AG04450 (cell line): ENCODE data around the gene CARF. TPM values are rescaled to one million over a fixed set of nuclear protein-coding genes. Genes with fewer than 3 reads are reported as not detected.
A peak's percentile ranks its signal among the peaks of the same experiment; 100 is the strongest.

Experiments
- CTCF ChIA-PET: fragments of 300-600, 350-600 bp; formaldehyde crosslinking; extraction: SDS; loops from one replicate; lab custom pipeline; 2022; ENCODE audit warnings: antibody characterized with exemption, inconsistent platforms; lab: Charles Lee
- POLR2A ChIA-PET: fragments of 350-600 bp; formaldehyde crosslinking; extraction: SDS; loops from one replicate; lab custom pipeline; 2021; ENCODE audit warnings: antibody characterized with exemption, inconsistent platforms; lab: Yijun Ruan, JAX
- DNase-seq: peaks from one replicate; pipeline ENCODE4 v3.0.0-alpha.2; 2011; ENCODE audit warnings: low read depth, low spot score
- H3K27ac ChIP-seq: one replicate; pipeline ENCODE4 v1.5.1; 2012; ENCODE audit warnings: low read depth, low read length, control low read depth
- H3K27me3 ChIP-seq: one replicate; pipeline ENCODE4 v1.6.0; 2012; ENCODE audit warnings: low read length; ENCODE audit not compliant: control insufficient read depth, insufficient read depth
- H3K4me3 ChIP-seq: 2 replicates; pipeline ENCODE4 v1.5.1; 2011; ENCODE audit warnings: mild to moderate bottlenecking, low read depth, low read length, control low read depth
- H3K9me3 ChIP-seq: 2 replicates; pipeline ENCODE4 v1.5.1; 2012; ENCODE audit warnings: low read length; ENCODE audit not compliant: control insufficient read depth, insufficient read depth
- polyA minus RNA-seq: library from RNA; depleted of rRNA, polyadenylated mRNA; stranded (reverse); fragments of >200 nt; gene quantifications from 2 replicates; pipeline ENCODE4 v1.2.3, GENCODE V29; 2011; rRNA and poly(A)+ RNA removed
- polyA plus RNA-seq: library from polyadenylated mRNA; depleted of rRNA; stranded (reverse); fragments of >200 nt; gene quantifications from 2 replicates; pipeline ENCODE4 v1.2.3, GENCODE V29; 2011; rRNA removed
- TF ChIP-seq, protein P1 (sequence below): IDR thresholded peaks from 2 replicates; pipeline ENCODE4 v1.5.1; 2011; ENCODE audit warnings: low read depth, low read length, control low read depth, inconsistent platforms

CARF gene, protein sequence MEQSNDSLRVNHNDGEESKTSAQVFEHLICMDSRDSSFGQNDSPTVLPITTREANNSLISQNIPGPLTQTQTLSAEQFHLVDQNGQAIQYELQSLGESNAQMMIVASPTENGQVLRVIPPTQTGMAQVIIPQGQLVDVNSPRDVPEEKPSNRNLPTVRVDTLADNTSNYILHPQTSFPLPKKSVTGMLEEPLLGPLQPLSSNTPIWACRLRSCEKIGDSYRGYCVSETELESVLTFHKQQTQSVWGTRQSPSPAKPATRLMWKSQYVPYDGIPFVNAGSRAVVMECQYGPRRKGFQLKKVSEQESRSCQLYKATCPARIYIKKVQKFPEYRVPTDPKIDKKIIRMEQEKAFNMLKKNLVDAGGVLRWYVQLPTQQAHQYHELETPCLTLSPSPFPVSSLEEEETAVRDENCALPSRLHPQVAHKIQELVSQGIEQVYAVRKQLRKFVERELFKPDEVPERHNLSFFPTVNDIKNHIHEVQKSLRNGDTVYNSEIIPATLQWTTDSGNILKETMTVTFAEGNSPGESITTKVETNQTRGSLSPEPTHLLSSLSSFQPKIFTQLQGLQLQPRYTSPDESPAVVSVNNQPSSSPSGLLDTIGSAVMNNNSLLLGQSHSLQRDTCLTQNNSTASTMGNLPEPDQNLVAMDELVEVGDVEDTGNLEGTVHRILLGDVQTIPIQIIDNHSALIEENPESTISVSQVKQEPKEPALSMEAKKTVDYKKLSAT
- polyA plus RNA-seq (6.2 and 7.5 TPM in 2 replicates), polyA minus RNA-seq (4.1 and 6.0 TPM in 2 replicates)

DNA sequence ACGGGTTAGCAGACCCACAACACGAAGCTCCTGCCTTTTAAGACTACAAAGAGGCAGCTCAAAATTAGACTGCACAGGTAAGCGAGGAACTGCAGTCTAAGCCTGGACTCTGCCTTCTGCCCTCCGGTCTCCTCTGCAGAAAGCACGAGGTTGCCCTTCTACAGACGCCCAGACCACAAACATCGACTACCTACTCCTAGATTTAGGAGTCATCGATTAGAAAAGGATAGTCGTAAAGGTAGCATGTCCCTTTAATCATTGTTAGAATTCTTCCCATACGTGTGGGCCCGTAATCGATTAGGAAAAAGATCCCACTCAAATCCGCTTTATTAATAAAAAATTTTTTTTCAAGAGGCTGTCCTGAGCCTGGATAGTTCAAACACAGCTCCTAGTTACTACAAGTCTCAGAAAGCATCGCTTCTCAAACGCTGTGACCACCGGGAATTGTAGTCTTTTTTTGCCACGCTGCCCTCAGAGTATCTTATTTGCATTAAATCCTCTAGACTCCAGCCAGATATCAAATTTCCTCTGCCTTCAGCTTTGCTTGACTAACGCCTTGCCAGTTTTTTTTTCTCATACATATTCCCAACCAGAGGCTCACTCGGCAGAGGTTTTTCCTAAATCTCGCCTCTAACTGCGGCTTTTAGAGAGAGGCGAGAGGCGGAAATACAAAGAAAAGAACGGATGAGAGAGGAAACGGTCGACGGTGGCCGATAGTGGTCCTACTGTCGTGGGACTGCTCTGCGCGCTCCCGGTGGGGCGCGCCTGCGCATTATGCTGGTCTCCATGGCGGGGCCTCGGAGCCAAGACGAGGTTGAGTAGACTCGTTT lies at the start of gene CARF, which contains the start of gene WDR12:
Gene CARF (plus strand): TSS at position 764 of the 830 bp plus-strand sequence. CDS start 29,628 bp downstream, outside the sequence.
Gene WDR12 (minus strand): TSS at position 162 of the 830 bp plus-strand sequence. CDS start 197 bp downstream, outside the sequence.
- Histone ChIP-seq H3K9me3 (no peaks in the 10 kb centered on the region), H3K27me3 (no peaks in the 10 kb centered on the region), H3K27ac (peak within 1 kb of the TSS; percentile 93), H3K4me3 (peak within 1 kb of the TSS; percentile 97)
- POLR2A ChIA-PET, result interaction anchor here (0.7 to 1.2 kb wide), 5 partner anchors 21 to 498 kb away, joined by 3 to 5 read pairs (median 3); no protein-coding TSS in a partner anchor
- TF ChIP-seq, protein P1, sequence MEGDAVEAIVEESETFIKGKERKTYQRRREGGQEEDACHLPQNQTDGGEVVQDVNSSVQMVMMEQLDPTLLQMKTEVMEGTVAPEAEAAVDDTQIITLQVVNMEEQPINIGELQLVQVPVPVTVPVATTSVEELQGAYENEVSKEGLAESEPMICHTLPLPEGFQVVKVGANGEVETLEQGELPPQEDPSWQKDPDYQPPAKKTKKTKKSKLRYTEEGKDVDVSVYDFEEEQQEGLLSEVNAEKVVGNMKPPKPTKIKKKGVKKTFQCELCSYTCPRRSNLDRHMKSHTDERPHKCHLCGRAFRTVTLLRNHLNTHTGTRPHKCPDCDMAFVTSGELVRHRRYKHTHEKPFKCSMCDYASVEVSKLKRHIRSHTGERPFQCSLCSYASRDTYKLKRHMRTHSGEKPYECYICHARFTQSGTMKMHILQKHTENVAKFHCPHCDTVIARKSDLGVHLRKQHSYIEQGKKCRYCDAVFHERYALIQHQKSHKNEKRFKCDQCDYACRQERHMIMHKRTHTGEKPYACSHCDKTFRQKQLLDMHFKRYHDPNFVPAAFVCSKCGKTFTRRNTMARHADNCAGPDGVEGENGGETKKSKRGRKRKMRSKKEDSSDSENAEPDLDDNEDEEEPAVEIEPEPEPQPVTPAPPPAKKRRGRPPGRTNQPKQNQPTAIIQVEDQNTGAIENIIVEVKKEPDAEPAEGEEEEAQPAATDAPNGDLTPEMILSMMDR, result no peak
- CTCF ChIA-PET, result interaction anchor here (0.5 to 1.0 kb wide), 3 partner anchors 39 to 339 kb away, joined by 3 read pairs; no protein-coding TSS in a partner anchor
- DNase-seq, result peak; percentile 88

DNA sequence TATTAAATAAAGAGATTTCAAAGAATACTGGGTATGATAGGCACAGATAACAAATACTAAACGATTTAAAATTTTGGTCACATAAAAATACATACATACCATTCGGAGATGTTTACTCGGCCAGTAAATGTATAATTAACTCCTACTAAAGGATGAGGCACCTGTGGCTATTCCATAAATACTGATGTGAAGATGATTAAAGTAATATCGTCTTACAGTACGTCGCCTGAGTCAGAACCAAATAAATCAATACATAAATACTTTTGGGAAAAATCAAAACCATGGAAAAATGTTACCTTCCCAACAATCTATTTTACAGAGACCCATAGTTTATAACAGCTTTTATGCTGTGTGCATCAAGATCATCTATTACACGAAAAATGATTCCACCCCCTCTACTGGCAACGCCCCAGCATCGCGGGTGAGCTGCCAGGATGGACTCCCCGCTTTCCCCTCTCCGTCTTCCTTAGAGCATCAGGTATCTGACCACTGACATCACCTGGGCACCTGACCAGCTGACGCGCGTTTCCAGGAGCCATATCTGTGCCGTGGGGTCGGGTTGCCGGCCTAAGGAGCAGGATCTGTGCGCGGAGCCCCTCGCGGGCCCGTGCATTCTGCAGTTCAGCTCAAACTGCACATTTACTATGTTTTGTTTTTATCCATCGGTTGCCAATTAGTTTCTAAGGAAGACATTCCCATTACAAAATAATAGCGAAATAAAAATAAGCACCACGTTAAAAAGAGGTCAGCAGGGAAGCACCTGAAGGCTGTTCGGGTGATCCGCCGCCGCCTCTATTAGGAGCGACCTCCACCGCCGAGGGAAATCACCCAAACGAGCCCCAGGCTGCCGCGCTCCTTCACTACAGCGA lies 41.4 kb upstream of the CARF start:
- no peaks in the 10 kb centered on the region for H3K9me3 ChIP-seq
- peak overlapping the region; percentile 52 for H3K27ac ChIP-seq
- H3K4me3 ChIP-seq, result peak overlapping the region; percentile 78
- ChIA-PET CTCF (interaction anchor here (0.6 to 3.6 kb wide), 6 partner anchors 10 to 561 kb away, joined by 3 to 16 read pairs (median 4); no protein-coding TSS in a partner anchor), POLR2A (interaction anchor here (0.6 to 1.0 kb wide), 3 partner anchors 32 to 282 kb away, joined by 3 to 11 read pairs (median 4); no protein-coding TSS in a partner anchor)
- no peak for DNase-seq
- H3K27me3 ChIP-seq, result no peaks in the 10 kb centered on the region
- TF ChIP-seq, protein P1, result peak; percentile 55

DNA sequence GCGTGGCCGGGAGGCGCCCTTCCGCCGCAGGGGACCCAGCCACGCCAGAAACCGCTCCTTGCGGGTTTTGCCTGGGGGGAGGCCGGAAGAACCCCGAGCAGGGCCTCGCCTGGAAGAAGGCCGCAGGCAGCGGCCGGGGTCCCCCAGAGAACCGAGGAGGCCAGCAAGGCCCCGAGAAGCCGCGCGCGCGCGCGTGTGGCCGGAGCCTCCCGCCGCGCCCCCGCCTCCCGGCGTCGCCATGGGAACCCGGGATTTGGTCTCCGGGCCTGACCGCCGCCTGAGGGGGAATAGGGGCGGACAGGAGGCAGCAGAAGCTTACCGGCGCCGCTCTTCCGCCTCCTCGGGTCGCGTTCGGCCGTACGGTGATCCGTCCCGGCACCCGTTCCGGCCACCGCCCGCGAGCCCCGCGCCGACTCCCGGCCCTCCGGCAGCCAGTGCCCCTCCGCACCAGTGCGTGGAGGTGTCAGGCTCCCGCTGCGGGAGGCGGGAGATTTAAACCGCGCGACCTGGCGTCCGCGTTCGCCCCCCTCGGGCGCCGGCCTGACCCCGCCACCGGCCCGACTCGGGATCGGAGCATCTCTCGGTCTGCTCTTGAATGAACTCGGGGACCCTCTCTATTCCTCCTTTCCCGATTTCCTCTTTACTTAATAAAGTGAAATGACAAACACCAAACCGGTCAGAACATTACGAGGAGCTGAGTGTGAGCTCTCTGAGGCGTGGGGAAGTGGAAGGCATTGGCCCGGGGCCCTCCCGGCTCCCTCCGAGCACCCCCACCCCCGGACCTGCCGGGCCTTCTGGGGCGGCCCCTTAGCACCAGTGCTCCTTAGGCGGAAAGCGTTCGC lies 40.6 kb upstream of the CARF start, which contains the start of gene ICA1L:
Gene ICA1L (minus strand): TSS at position 467 of the 842 bp plus-strand sequence. CDS start 42,757 bp downstream, outside the sequence.
- POLR2A ChIA-PET, result interaction anchor here (1.0 kb wide), 1 partner anchor 236 kb away, joined by 3 read pairs; no protein-coding TSS in a partner anchor
- Histone ChIP-seq H3K4me3 (peak within 1 kb of the TSS; percentile 78), H3K27ac (peak within 1 kb of the TSS; percentile 52), H3K27me3 (no peaks in the 10 kb centered on the region), H3K9me3 (no peaks in the 10 kb centered on the region)
- no peak for DNase-seq
- CTCF ChIA-PET, result interaction anchor here (1.4 to 3.6 kb wide), 2 partner anchors 9 to 283 kb away, joined by 3 to 16 read pairs; no protein-coding TSS in a partner anchor
- TF ChIP-seq, protein P1, result 0 out of 2 replicates have a peak, but pooled peaks have one; percentile 4
